NT2/D1 (cell line): ENCODE measurements around the gene OS9.

Source experiments
- SUZ12 ChIP-seq: IDR thresholded peaks from 2 replicates; pipeline ENCODE4 v1.6.1; 2011; ENCODE audit not compliant: insufficient read length, insufficient read depth; ENCODE audit errors: extremely low read depth
- YY1 ChIP-seq: IDR thresholded peaks from 2 replicates; pipeline ENCODE4 v1.6.1; 2011; ENCODE audit not compliant: insufficient read length, insufficient read depth
- ZNF274 ChIP-seq: IDR thresholded peaks from 2 replicates; pipeline ENCODE4 v1.6.1; 2011; ENCODE audit warnings: mild to moderate bottlenecking, low read depth, low read length

DNA sequence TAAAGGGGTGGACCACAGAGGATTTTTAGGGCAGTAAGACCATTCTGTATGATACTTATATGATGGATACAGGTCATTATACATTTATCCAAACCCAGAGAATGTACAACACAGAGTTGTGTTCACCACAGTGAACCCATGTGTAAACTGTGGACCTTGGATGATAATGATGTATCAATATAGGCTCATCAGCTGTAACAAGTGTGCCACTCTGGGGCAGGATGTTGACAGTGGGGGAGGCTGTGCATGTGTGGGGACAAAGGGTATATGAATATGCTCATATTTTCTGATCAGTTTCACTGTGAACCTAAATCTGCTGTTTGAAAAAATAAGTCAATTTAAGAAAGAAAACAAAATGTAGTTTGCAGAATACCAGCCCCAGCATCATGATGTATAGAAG lies 14.2 kb upstream of the OS9 start:
- TF ChIP-seq YY1 (no peak), SUZ12 (no peak), ZNF274 (no peak)
